WTC11 (cell line): ENCODE measurements around the gene VPS18. TPM values are rescaled to one million over a fixed set of nuclear protein-coding genes. Genes with fewer than 3 reads are reported as not detected.
A peak's percentile ranks its signal among the peaks of the same experiment; 100 is the strongest.

Experiments
- ATAC-seq: fragments of 200-7000 bp; cut with Tn5 transposase; 2 replicates; pipeline ENCODE4 v1.10.0; 2021; ENCODE audit warnings: mild to moderate bottlenecking, moderate library complexity
- CTCF ChIA-PET: fragments of 300-600 bp; sonication (Branson Sonifier 250); formaldehyde crosslinking; loops from one replicate; lab custom pipeline; 2021; ENCODE audit warnings: antibody characterized with exemption; lab: Charles Lee
- POLR2A ChIA-PET: fragments of 350-600 bp; sonication (Branson Sonifier 250); formaldehyde crosslinking; loops from one replicate; lab custom pipeline; 2021; ENCODE audit warnings: antibody characterized with exemption; lab: Charles Lee
- DNase-seq: peaks from one replicate; pipeline ENCODE4 v3.0.0; 2021; ENCODE audit warnings: low spot score
- H3K27ac Mint-ChIP-seq: 2 replicates; pipeline ENCODE4 v1.8.0; 2021; ENCODE audit warnings: mixed read lengths
- H3K27me3 Mint-ChIP-seq: 2 replicates; pipeline ENCODE4 v1.8.0; 2021; ENCODE audit warnings: low read depth, mild to moderate bottlenecking, moderate library complexity, mixed read lengths
- H3K36me3 Mint-ChIP-seq: 2 replicates; pipeline ENCODE4 v1.8.0; 2021; ENCODE audit warnings: mixed read lengths
- H3K4me1 Mint-ChIP-seq: 2 replicates; pipeline ENCODE4 v1.8.0; 2022; ENCODE audit warnings: mixed read lengths
- H3K4me3 Mint-ChIP-seq: 2 replicates; pipeline ENCODE4 v1.8.0; 2021; ENCODE audit warnings: mild to moderate bottlenecking, moderate library complexity, mixed read lengths
- H3K9me3 Mint-ChIP-seq: 2 replicates; pipeline ENCODE4 v1.8.0; 2021; ENCODE audit warnings: mixed read lengths
- ARID4B ChIP-seq: sonication (generic); formaldehyde crosslinking; IDR thresholded peaks from 2 replicates; pipeline ENCODE4 v1.8.0; 2023; ENCODE audit warnings: missing genetic modification reagents, mild to moderate bottlenecking, borderline replicate concordance
- ATF3 ChIP-seq: sonication (generic); formaldehyde crosslinking; conservative IDR thresholded peaks from 2 replicates; pipeline ENCODE4 v1.8.1; 2022; ENCODE audit warnings: mild to moderate bottlenecking, missing genetic modification reagents
- ATF6 ChIP-seq: sonication (generic); formaldehyde crosslinking; IDR thresholded peaks from 2 replicates; pipeline ENCODE4 v1.8.1; 2023; ENCODE audit warnings: mild to moderate bottlenecking, missing genetic modification reagents
- ETV6 ChIP-seq: sonication (generic); formaldehyde crosslinking; IDR thresholded peaks from 2 replicates; pipeline ENCODE4 v1.8.1; 2022; ENCODE audit warnings: mild to moderate bottlenecking, missing genetic modification reagents
- FOXK1 ChIP-seq: sonication (generic); formaldehyde crosslinking; IDR thresholded peaks from 2 replicates; pipeline ENCODE4 v1.8.0; 2022; ENCODE audit warnings: mild to moderate bottlenecking, moderate library complexity, missing genetic modification reagents
- FOXP4 ChIP-seq: sonication (generic); formaldehyde crosslinking; IDR thresholded peaks from 2 replicates; pipeline ENCODE4 v1.8.0; 2022; ENCODE audit warnings: mild to moderate bottlenecking, missing genetic modification reagents
- GRHL2 ChIP-seq: fragments of 250-450 bp; sonication (Bioruptor Pico); IDR thresholded peaks from 2 replicates; pipeline ENCODE4 v1.8.0; 2022; ENCODE audit warnings: mild to moderate bottlenecking, moderate library complexity; ENCODE audit not compliant: insufficient replicate concordance, severe bottlenecking
- GTF2I ChIP-seq: fragments of 250-450 bp; sonication (Bioruptor Pico); conservative IDR thresholded peaks from 2 replicates; pipeline ENCODE4 v1.4.0; 2021; ENCODE audit warnings: mild to moderate bottlenecking
- MAX ChIP-seq: sonication (generic); formaldehyde crosslinking; IDR thresholded peaks from 2 replicates; pipeline ENCODE4 v1.8.0; 2022; ENCODE audit warnings: mild to moderate bottlenecking, missing genetic modification reagents
- MYBL2 ChIP-seq: sonication (generic); formaldehyde crosslinking; IDR thresholded peaks from 2 replicates; pipeline ENCODE4 v1.8.1; 2023; ENCODE audit warnings: mild to moderate bottlenecking, moderate library complexity, missing genetic modification reagents
- NFYB ChIP-seq: sonication (generic); formaldehyde crosslinking; conservative IDR thresholded peaks from 2 replicates; pipeline ENCODE4 v1.8.0; 2022; ENCODE audit warnings: low read depth, missing genetic modification reagents
- NR2C2 ChIP-seq: sonication (generic); formaldehyde crosslinking; IDR thresholded peaks from 2 replicates; pipeline ENCODE4 v1.8.0; 2022; ENCODE audit warnings: mild to moderate bottlenecking, missing genetic modification reagents
- PRRX2 ChIP-seq: fragments of 250-450 bp; sonication (Bioruptor Pico); IDR thresholded peaks from 2 replicates; pipeline ENCODE4 v1.8.0; 2021; ENCODE audit warnings: mild to moderate bottlenecking
- RORB ChIP-seq: fragments of 250-450 bp; sonication (Bioruptor Pico); IDR thresholded peaks from 2 replicates; pipeline ENCODE4 v1.9.0; 2021; ENCODE audit warnings: mild to moderate bottlenecking
- SMAD3 ChIP-seq: sonication (generic); formaldehyde crosslinking; IDR thresholded peaks from 2 replicates; pipeline ENCODE4 v1.8.0; 2022; ENCODE audit warnings: missing genetic modification reagents, mild to moderate bottlenecking, borderline replicate concordance
- TEAD1 ChIP-seq: sonication (generic); formaldehyde crosslinking; IDR thresholded peaks from 2 replicates; pipeline ENCODE4 v1.8.0; 2022; ENCODE audit warnings: mild to moderate bottlenecking, missing genetic modification reagents
- USF2 ChIP-seq: sonication (generic); formaldehyde crosslinking; IDR thresholded peaks from 2 replicates; pipeline ENCODE4 v1.8.1; 2023; ENCODE audit warnings: mild to moderate bottlenecking, missing genetic modification reagents, moderate library complexity
- ZBTB43 ChIP-seq: sonication (generic); formaldehyde crosslinking; IDR thresholded peaks from 2 replicates; pipeline ENCODE4 v1.8.1; 2023; ENCODE audit warnings: mild to moderate bottlenecking, missing genetic modification reagents
- ZNF263 ChIP-seq: sonication (generic); formaldehyde crosslinking; IDR thresholded peaks from 2 replicates; pipeline ENCODE4 v1.8.1; 2022; ENCODE audit warnings: low read depth, mild to moderate bottlenecking, moderate library complexity, missing genetic modification reagents
- ZNF396 ChIP-seq: fragments of 250-450 bp; sonication (Bioruptor Pico); IDR thresholded peaks from 2 replicates; pipeline ENCODE4 v1.8.0; 2021; ENCODE audit warnings: mild to moderate bottlenecking, moderate library complexity, borderline replicate concordance
- total RNA-seq: library from RNA; stranded (reverse); gene quantifications from 3 replicates; pipeline ENCODE4 v1.2.3, GENCODE V29; 2021

Gene VPS18
- total RNA-seq, 1 experiment from 2014 or later, result 27.3 TPM

GRCh38 chr15:40941528-40942336 lies 47.5 kb downstream of the VPS18 start (continued):
- TF ChIP-seq MAX (CRISPR knock-in tag) (peak; percentile 24; the same call in 1 of the 2 replicates), RORB (CRISPR knock-in tag) (no peak), MYBL2 (CRISPR knock-in tag) (peak; percentile 64; the same call in 1 of the 2 replicates), ZNF263 (CRISPR knock-in tag) (no peak), GTF2I (CRISPR knock-in tag) (no peak), FOXP4 (CRISPR knock-in tag) (peak; percentile 11; the same call in 1 of the 2 replicates), ETV6 (CRISPR knock-in tag) (no peak), PRRX2 (no peak), NFYB (no peak)

GRCh38 chr15:40942337-40942854 lies 48.1 kb downstream of the VPS18 start:
- peaks cover 36% of the 10 kb centered on the region for H3K27me3 Mint-ChIP-seq
- POLR2A ChIA-PET, result interaction anchor here (0.5 to 5.0 kb wide), 10 partner anchors 11 to 243 kb away, joined by 3 to 80 read pairs (median 6); partner anchors contain the start of genes CHAC1, DLL4 and VPS18
- TF ChIP-seq GRHL2 (CRISPR knock-in tag), result no peak
- no peak for TF ChIP-seq ATF6 (CRISPR knock-in tag)
- no peak for TF ChIP-seq TEAD1 (CRISPR knock-in tag)
- no peak for TF ChIP-seq ZNF396 (CRISPR knock-in tag)
- TF ChIP-seq ZBTB43 (CRISPR knock-in tag), result no peak
- TF ChIP-seq SMAD3 (CRISPR knock-in tag), result no peak
- TF ChIP-seq ARID4B (CRISPR knock-in tag), result no peak
- TF ChIP-seq USF2 (CRISPR knock-in tag), result no peak
- TF ChIP-seq ATF3 (CRISPR knock-in tag), result no peak
- TF ChIP-seq NR2C2 (CRISPR knock-in tag), result no peak
- TF ChIP-seq FOXK1 (CRISPR knock-in tag), result no peak
- no peaks in the 10 kb centered on the region for H3K36me3 Mint-ChIP-seq
- CTCF ChIA-PET, result interaction anchor here (0.5 to 6.5 kb wide), 24 partner anchors 12 to 319 kb away, joined by 3 to 203 read pairs (median 8); partner anchors contain the start of genes CHAC1, CHP1, DLL4 and EXD1
- DNase-seq (no peak), ATAC-seq (no peak)
- peak overlapping the region; percentile 60 for H3K4me3 Mint-ChIP-seq
- no peak overlapping the region for H3K27ac Mint-ChIP-seq
- no peaks in the 10 kb centered on the region for H3K9me3 Mint-ChIP-seq
- H3K4me1 Mint-ChIP-seq, result peaks cover 21% of the 10 kb centered on the region
